Loucy (cell line): ENCODE results near the gene ZC3H12C.

ENCODE experiments used
- H2AFZ ChIP-seq: fragments of 200-600 bp; sonication (generic); 2 replicates; pipeline ENCODE4 v1.6.0; 2016; ENCODE audit warnings: antibody characterized with exemption, mild to moderate bottlenecking, low read length, moderate library complexity
- H3F3A ChIP-seq: fragments of 200-600 bp; 2 replicates; pipeline ENCODE4 v1.6.0; 2016; ENCODE audit warnings: antibody characterized with exemption, low read depth, mild to moderate bottlenecking
- H3K27me3 ChIP-seq: fragments of 200-600 bp; sonication (generic); 2 replicates; pipeline ENCODE4 v1.6.1; 2014; ENCODE audit warnings: low read length, mild to moderate bottlenecking; ENCODE audit not compliant: insufficient read depth, poor library complexity, severe bottlenecking
- H3K36me3 ChIP-seq: fragments of 200-600 bp; sonication (generic); 2 replicates; pipeline ENCODE4 v1.6.1; 2016; ENCODE audit warnings: low read length; ENCODE audit not compliant: insufficient read depth
- H3K4me1 ChIP-seq: fragments of 200-600 bp; sonication (generic); 2 replicates; pipeline ENCODE4 v1.5.1; 2014; ENCODE audit warnings: low read length, mild to moderate bottlenecking; ENCODE audit not compliant: insufficient read depth, poor library complexity, severe bottlenecking
- H3K4me2 ChIP-seq: fragments of 200-600 bp; sonication (generic); 2 replicates; pipeline ENCODE4 v1.6.0; 2014; ENCODE audit warnings: antibody characterized with exemption, low read length, low read depth, mild to moderate bottlenecking; ENCODE audit not compliant: poor library complexity, severe bottlenecking
- H3K4me3 ChIP-seq: fragments of 200-600 bp; sonication (generic); 2 replicates; pipeline ENCODE4 v1.5.1; 2014; ENCODE audit warnings: low read length, mild to moderate bottlenecking, mixed read lengths; ENCODE audit not compliant: poor library complexity, severe bottlenecking
- H3K79me2 ChIP-seq: fragments of 200-600 bp; sonication (generic); 2 replicates; pipeline ENCODE4 v1.6.1; 2014; ENCODE audit warnings: low read length; ENCODE audit not compliant: insufficient read depth
- H3K9ac ChIP-seq: fragments of 200-600 bp; sonication (generic); 2 replicates; pipeline ENCODE4 v1.6.0; 2014; ENCODE audit warnings: mild to moderate bottlenecking, low read depth, low read length, moderate library complexity; ENCODE audit not compliant: poor library complexity, severe bottlenecking
- H3K9me2 ChIP-seq: fragments of 200-600 bp; sonication (generic); replicated peaks from 2 replicates; pipeline ENCODE4 v1.6.1; 2016; ENCODE audit warnings: low read depth, low read length, mixed read lengths
- H3K9me3 ChIP-seq: fragments of 200-600 bp; sonication (generic); 2 replicates; pipeline ENCODE4 v1.6.1; 2014; ENCODE audit warnings: mild to moderate bottlenecking, antibody characterized with exemption, low read length, low read depth; ENCODE audit not compliant: insufficient read depth
- H4K20me1 ChIP-seq: fragments of 200-600 bp; sonication (generic); 2 replicates; pipeline ENCODE4 v1.6.0; 2014; ENCODE audit warnings: antibody characterized with exemption, low read length, mild to moderate bottlenecking; ENCODE audit not compliant: insufficient read depth, poor library complexity, severe bottlenecking
- EZH2phosphoT487 ChIP-seq: fragments of 200-600 bp; IDR thresholded peaks from 2 replicates; pipeline ENCODE4 v1.6.1; 2018; ENCODE audit warnings: antibody characterized with exemption, mild to moderate bottlenecking, moderate library complexity, borderline replicate concordance
- TF ChIP-seq, protein P1 (sequence below): fragments of 200-600 bp; sonication (generic); conservative IDR thresholded peaks from 2 replicates; pipeline ENCODE4 v1.5.1; 2014; ENCODE audit warnings: mild to moderate bottlenecking, antibody characterized with exemption, low read length

The ZC3H12C gene

DNA sequence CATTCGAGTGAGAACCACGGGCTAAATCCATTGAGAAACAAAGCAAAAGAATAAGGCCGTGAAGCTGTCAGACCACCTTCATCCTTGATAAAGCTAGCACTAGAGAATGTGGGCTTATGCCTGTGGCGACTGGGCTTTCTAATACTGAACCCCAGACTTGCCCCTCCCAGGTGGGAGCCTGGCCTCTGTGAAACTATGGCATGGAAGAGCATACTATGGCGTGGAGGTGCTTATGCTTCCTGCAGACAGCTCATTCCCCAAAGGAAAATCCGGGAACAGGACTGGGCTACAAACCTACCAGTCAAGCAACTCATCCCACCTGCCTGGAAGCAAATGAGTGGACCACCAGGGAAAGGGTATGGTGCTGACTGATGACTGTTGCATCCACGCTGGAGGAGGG lies 92.4 kb downstream of the ZC3H12C start:
- Histone ChIP-seq H3K9me3 (no peaks in the 10 kb centered on the region), H3K9me2 (no peaks in the 10 kb centered on the region), H3K36me3 (no peaks in the 10 kb centered on the region), H3K4me1 (no peaks in the 10 kb centered on the region), H3K4me3 (no peak overlapping the region), H3K79me2 (no peaks in the 10 kb centered on the region), H3K27me3 (no peaks in the 10 kb centered on the region), H4K20me1 (no peaks in the 10 kb centered on the region), H2AFZ (no peak overlapping the region), H3K4me2 (no peak overlapping the region), H3K9ac (no peak overlapping the region), H3F3A (no peaks in the 10 kb centered on the region)
- no peak for TF ChIP-seq EZH2phosphoT487
- TF ChIP-seq, protein P1, sequence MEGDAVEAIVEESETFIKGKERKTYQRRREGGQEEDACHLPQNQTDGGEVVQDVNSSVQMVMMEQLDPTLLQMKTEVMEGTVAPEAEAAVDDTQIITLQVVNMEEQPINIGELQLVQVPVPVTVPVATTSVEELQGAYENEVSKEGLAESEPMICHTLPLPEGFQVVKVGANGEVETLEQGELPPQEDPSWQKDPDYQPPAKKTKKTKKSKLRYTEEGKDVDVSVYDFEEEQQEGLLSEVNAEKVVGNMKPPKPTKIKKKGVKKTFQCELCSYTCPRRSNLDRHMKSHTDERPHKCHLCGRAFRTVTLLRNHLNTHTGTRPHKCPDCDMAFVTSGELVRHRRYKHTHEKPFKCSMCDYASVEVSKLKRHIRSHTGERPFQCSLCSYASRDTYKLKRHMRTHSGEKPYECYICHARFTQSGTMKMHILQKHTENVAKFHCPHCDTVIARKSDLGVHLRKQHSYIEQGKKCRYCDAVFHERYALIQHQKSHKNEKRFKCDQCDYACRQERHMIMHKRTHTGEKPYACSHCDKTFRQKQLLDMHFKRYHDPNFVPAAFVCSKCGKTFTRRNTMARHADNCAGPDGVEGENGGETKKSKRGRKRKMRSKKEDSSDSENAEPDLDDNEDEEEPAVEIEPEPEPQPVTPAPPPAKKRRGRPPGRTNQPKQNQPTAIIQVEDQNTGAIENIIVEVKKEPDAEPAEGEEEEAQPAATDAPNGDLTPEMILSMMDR: no peak

DNA sequence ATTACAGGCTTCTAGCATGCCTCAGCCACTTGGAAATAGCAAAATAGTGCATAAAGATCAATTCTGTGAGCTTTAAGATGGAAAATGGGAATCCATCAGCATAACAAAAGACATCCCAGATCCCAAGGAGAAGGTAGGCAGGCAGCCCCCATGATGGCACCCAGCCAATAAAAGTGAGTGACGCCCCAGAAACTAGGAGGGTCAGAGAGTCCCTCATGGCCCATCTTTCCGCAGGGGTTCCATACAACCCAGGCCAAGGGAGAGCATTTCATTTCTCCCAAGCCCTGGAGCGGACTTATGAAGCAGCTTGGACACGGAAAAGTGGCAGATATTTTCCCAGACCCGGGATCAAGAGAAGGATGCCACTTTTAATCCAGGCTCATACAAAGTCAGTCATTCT lies 93.3 kb downstream of the ZC3H12C start:
- H3K4me3 ChIP-seq: no peak overlapping the region

DNA sequence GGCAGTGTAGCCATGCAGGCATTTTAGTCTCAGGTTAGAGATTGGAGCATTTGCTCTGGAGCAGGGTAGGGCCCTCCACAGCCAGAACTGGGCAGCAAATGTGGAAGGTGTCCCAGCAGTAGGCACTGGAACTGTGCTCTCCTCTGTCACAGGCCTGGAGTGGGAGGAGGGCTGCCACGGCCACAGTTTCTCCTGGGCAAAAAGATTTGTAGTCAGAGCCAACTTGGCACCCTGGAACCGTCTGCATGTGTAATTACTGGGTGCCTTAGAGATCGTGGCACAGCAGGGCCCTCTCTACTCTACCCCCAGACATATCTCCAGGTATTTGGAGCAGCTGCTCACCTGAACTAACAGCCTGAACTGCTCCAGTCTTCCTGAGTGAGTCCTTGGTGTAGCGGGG lies 93.7 kb downstream of the ZC3H12C start:
- no peaks in the 10 kb centered on the region for H3K79me2 ChIP-seq
- no peak overlapping the region for H3K4me3 ChIP-seq
- H3K27me3 ChIP-seq: no peaks in the 10 kb centered on the region
- no peak for TF ChIP-seq EZH2phosphoT487
- TF ChIP-seq, protein P1: no peak
- no peak overlapping the region for H3K4me2 ChIP-seq
- H4K20me1 ChIP-seq: no peaks in the 10 kb centered on the region
- H3K9me3 ChIP-seq: no peaks in the 10 kb centered on the region
- H3K36me3 ChIP-seq: no peaks in the 10 kb centered on the region
- H3F3A ChIP-seq: no peaks in the 10 kb centered on the region
- H3K4me1 ChIP-seq: no peaks in the 10 kb centered on the region
- no peaks in the 10 kb centered on the region for H3K9me2 ChIP-seq
- no peak overlapping the region for H3K9ac ChIP-seq
- H2AFZ ChIP-seq: no peak overlapping the region

More for the DNA sequence above, 93.3 kb downstream of the ZC3H12C start:
- Histone ChIP-seq H3K36me3 (no peaks in the 10 kb centered on the region), H4K20me1 (no peaks in the 10 kb centered on the region), H3K9ac (no peak overlapping the region), H3K9me3 (no peaks in the 10 kb centered on the region), H3K79me2 (no peaks in the 10 kb centered on the region), H3K27me3 (no peaks in the 10 kb centered on the region), H3K4me2 (no peak overlapping the region), H3K9me2 (no peaks in the 10 kb centered on the region), H3F3A (no peaks in the 10 kb centered on the region), H3K4me1 (no peaks in the 10 kb centered on the region), H2AFZ (no peak overlapping the region)
- TF ChIP-seq, protein P1: no peak
- no peak for TF ChIP-seq EZH2phosphoT487
